H1 (cell line): ENCODE measurements around the gene TK1. TPM values are rescaled to one million over a fixed set of nuclear protein-coding genes. Genes with fewer than 3 reads are reported as not detected.

ENCODE experiments used
- CEBPB ChIP-seq: IDR thresholded peaks from 2 replicates; pipeline ENCODE4 v1.6.1; 2012; ENCODE audit warnings: low read depth, low read length
- CREB1 ChIP-seq: IDR thresholded peaks from 2 replicates; pipeline ENCODE4 v1.6.1; 2012; ENCODE audit warnings: inconsistent platforms
- CTBP2 ChIP-seq: IDR thresholded peaks from 2 replicates; pipeline ENCODE4 v1.7.0; 2011; ENCODE audit warnings: borderline replicate concordance, mild to moderate bottlenecking, moderate library complexity, mixed read lengths, low read length; ENCODE audit not compliant: insufficient read depth, insufficient read length
- HDAC6 ChIP-seq: IDR thresholded peaks from one replicate; pipeline ENCODE4 v1.7.1; 2012; ENCODE audit warnings: low read depth, mild to moderate bottlenecking, inconsistent platforms, low read length, moderate library complexity
- POU5F1 ChIP-seq: IDR thresholded peaks from 2 replicates; pipeline ENCODE4 v1.6.1; 2011; ENCODE audit warnings: low read depth, mild to moderate bottlenecking, low read length, moderate library complexity
- RAD21 ChIP-seq, 2 experiments: IDR thresholded peaks in 1 of 2; conservative IDR thresholded peaks in 1 of 2; 2 replicates each; pipeline ENCODE4 v1.6.1; 2011; ENCODE audit warnings: low read depth in 2 of 2, low read length in 2 of 2, improper control_type of control experiment in 1 of 2, inconsistent platforms in 1 of 2, mild to moderate bottlenecking in 1 of 2, moderate library complexity in 1 of 2
- SP4 ChIP-seq: IDR thresholded peaks from 2 replicates; pipeline ENCODE4 v1.6.1; 2012; ENCODE audit warnings: low read length, inconsistent platforms
- polyA plus RNA-seq, 7 experiments: library from polyadenylated mRNA; depleted of rRNA in 3 of 7; stranded (reverse) in 5 of 7; unstranded in 2 of 7; fragments of >200 nt in 5 of 7; fragments of 200-250 nt in 2 of 7; gene quantifications; 1 replicate in 5 of 7; 2 replicates in 1 of 7; 4 replicates in 1 of 7; pipeline versions ENCODE4 v1.2.1 to v1.2.3, GENCODE V29; 2011 to 2013; ENCODE audit warnings: missing spikeins in 2 of 7, mixed read lengths in 2 of 7
- total RNA-seq: library from RNA; stranded (reverse); fragmentation: NEBNext Ultra II Directional; extraction: Animal tissue kit (Norgen Biotek cat#: 25700); gene quantifications from 2 replicates; pipeline ENCODE4 v1.2.1, GENCODE V29; 2021
- TF ChIP-seq, protein P1 (sequence below), 3 experiments: IDR thresholded peaks; 1 replicate in 2 of 3; 2 replicates in 1 of 3; pipeline versions ENCODE4 v1.5.1 to v1.6.1; 2011; ENCODE audit warnings: low read length in 3 of 3, mild to moderate bottlenecking in 3 of 3, inconsistent platforms in 2 of 3, low read depth in 1 of 3, moderate library complexity in 1 of 3; ENCODE audit not compliant: insufficient read depth in 1 of 3; ENCODE audit errors: control extremely low read depth in 1 of 3

Gene TK1
- total and polyA plus RNA-seq, 2 of the 8 experiments (the other 6 are each of a cell fraction or from before 2014, with no cell fraction given) = 66.9 to 147 TPM

DNA sequence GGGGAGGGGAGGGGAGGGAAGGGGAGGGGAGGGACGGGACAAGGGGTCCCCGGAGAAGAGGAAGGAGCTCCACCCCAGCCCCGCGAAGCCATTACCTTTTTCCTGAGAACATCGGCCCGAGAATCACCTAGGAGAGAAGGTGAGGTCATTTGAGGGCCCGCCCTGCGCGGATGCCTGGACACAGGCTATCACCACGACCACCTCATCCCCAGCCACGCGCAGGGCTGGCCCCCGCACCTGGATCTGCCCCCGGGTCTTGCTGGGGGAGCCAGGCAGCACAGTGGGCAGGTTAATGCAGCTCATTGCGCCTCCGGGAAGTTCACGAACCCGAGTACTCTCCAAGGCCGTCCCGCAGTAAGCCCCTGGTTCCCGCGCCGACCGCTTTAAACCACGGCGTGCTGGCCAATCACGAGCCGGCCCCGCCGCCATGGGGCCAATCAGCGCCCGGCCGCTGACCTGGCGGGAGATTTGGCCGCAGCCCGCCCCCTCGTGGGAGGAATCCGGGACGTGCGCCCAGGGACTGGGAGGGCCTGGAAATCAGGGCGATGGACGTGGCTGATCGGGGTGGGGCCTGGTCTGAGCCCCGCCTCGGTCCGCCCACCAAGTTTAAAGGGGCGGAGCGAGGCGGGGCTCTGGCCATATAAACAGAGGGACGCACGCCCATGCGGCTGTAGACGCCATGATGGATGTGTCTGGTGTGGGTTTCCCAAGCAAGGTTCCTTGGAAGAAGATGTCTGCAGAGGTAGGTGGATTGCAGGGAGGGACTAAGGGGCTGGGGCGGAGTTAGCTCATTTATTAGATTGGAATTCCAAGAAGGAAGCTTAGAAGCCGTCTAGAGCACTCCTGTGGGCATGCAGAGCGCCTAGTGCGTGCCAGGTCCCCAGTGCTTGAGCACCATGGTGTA is at the start of gene TK1, which contains the start of gene AFMID (continued):
- TF ChIP-seq RAD21 (IDR thresholded peaks at IDR 0.05 in 1 of 2, conservative IDR thresholded peaks at IDR 0.05 in 1 of 2; ENCODE audit: low read depth in 2 of 2, low read length in 2 of 2) (peak; percentile 2 to 27; a peak in 1 of 4 replicates), SP4 (peak; percentile 67; the same call in 1 of the 2 replicates), CREB1 (peak; percentile 63), HDAC6 (no peak), CTBP2 (peak; percentile 26), CEBPB (no peak), POU5F1 (no peak)
- TF ChIP-seq, protein P1, sequence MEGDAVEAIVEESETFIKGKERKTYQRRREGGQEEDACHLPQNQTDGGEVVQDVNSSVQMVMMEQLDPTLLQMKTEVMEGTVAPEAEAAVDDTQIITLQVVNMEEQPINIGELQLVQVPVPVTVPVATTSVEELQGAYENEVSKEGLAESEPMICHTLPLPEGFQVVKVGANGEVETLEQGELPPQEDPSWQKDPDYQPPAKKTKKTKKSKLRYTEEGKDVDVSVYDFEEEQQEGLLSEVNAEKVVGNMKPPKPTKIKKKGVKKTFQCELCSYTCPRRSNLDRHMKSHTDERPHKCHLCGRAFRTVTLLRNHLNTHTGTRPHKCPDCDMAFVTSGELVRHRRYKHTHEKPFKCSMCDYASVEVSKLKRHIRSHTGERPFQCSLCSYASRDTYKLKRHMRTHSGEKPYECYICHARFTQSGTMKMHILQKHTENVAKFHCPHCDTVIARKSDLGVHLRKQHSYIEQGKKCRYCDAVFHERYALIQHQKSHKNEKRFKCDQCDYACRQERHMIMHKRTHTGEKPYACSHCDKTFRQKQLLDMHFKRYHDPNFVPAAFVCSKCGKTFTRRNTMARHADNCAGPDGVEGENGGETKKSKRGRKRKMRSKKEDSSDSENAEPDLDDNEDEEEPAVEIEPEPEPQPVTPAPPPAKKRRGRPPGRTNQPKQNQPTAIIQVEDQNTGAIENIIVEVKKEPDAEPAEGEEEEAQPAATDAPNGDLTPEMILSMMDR (IDR thresholded peaks at IDR 0.05; ENCODE audit: control extremely low read depth in 1 of 3, insufficient read depth in 1 of 3, low read depth in 1 of 3, low read length in 3 of 3) = peak; percentile 72 to 82 (median 80)
